LNCAP (cell line): ENCODE measurements around the gene SUSD4.

Experiments
- TF ChIP-seq, protein P1 (sequence below): fragments of 450-650 bp; IDR thresholded peaks from 2 replicates; pipeline ENCODE4 v1.5.1; 2017; ENCODE audit warnings: mild to moderate bottlenecking

The SUSD4 gene

DNA sequence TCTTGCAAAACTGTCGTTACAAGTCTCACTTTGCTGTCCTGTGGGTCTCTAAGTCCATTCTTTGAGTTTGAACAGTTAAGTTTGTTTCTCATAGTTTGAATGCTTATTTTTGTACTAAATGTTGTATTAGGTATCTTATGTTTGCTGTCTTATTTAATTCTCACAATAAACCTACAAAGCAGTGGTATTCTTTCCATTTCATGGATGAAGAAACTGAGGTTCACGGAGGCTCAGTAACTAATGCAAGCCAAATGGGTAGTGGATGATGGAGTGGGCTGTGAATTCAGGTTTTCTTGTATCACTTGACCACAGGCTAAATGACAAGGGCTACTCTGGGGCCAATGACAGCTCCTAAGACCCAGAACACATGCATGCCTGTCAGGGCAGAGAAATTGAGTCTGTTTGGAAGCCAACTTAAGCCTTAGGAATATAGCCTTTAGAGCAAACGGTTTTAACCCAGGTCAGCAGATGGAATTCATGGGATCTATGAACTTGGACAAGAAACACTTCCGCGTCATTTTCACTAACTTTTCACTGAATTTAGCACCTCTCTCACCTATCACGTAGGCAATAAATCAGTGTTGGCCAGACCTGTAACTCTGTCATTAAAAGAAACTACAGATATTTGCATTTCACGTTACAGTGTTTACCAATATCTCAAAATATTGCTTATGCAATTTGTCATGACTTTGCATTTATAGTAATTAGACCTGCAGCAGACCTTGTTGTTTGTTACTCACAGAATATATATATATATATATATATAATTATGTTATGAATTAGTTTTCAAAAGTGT is 153.8 kb downstream of the SUSD4 start:
- TF ChIP-seq, protein P1, sequence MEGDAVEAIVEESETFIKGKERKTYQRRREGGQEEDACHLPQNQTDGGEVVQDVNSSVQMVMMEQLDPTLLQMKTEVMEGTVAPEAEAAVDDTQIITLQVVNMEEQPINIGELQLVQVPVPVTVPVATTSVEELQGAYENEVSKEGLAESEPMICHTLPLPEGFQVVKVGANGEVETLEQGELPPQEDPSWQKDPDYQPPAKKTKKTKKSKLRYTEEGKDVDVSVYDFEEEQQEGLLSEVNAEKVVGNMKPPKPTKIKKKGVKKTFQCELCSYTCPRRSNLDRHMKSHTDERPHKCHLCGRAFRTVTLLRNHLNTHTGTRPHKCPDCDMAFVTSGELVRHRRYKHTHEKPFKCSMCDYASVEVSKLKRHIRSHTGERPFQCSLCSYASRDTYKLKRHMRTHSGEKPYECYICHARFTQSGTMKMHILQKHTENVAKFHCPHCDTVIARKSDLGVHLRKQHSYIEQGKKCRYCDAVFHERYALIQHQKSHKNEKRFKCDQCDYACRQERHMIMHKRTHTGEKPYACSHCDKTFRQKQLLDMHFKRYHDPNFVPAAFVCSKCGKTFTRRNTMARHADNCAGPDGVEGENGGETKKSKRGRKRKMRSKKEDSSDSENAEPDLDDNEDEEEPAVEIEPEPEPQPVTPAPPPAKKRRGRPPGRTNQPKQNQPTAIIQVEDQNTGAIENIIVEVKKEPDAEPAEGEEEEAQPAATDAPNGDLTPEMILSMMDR: no peak

DNA sequence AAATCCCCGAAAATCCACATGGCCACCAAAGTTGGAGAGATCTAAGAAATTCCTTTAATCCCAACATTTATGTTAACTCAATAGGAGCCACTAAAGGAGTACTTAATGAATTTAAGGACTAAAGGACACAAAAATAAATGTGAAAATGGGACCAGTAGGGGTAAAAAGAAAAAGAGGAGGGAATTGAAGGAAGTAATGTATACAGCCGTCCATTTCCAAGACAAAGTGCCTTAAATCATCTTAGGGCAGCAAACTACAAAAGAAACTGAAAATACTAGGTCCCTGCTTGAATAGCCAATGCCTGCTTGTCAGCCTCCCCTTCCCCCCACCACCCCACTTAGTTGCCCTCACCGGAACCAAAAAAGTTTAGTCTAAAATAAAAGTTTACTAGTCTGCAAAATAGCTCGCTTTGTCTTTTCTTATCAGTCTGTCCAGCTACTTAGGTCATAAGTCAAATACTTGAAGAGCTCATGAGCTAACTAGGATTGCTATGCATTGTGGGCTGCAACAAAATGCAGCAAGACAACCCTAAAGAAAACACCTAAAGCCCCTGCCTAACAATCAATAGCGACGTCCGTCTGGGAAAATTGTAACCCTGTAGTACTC is 154.6 kb downstream of the SUSD4 start:
- TF ChIP-seq, protein P1: no peak

- TF ChIP-seq, protein P1: no peak
These were observed 155.6 kb downstream of the SUSD4 start for GRCh38 chr1:223208164-223209076.

GRCh38 chr1:223207293-223208066 is 156.5 kb downstream of the SUSD4 start:
- TF ChIP-seq, protein P1: no peak

- TF ChIP-seq, protein P1: no peak
These were observed 159.6 kb downstream of the SUSD4 start for GRCh38 chr1:223204424-223204823.

DNA sequence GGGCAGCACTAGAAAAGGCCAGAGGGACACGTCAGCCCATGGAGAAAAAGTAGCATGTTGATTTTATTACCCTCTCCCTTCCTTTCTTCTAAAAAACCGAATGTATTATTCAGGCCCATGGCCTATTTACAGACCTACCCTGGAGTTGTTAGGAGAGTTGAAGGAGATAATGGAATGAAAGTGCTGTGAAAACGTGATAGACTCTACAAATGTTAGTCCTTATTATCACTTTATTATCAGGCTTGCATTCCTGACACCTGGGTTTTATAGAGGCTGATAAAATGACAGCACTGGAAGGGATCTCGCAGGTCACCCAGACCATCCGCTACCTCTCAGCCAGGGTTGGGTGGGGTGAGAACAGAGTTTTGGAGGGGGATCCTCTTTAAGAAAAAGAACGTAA is 160.3 kb downstream of the SUSD4 start:
- TF ChIP-seq, protein P1: no peak

GRCh38 chr1:223203034-223203408 is 161.0 kb downstream of the SUSD4 start:
- TF ChIP-seq, protein P1: no peak
